CD4-positive, alpha-beta T cell treated with Interleukin-1 beta for 1 hour (primary cell): Measurements from ENCODE around the gene FAM107B.
A peak's percentile ranks its signal among the peaks of the same experiment; 100 is the strongest.
"Not testable (repeated sequence)": the region's sequence is repeated elsewhere in the genome, so short reads cannot be mapped to it uniquely, and the experiment has no call there.

ENCODE experiments used
- DNase-seq, 2 donors: peaks; one replicate each; pipeline ENCODE4 v3.0.0-alpha.2; 2020 to 2022

The FAM107B gene

GRCh38 chr10:14659626-14660196 is 115.0 kb downstream of the FAM107B start:
- DNase-seq = peak; percentile 71 to 77

GRCh38 chr10:14659137-14659536 is 115.6 kb downstream of the FAM107B start:
- not testable (repeated sequence) for DNase-seq

GRCh38 chr10:14658331-14659127 is 116.2 kb downstream of the FAM107B start:
- DNase-seq = no peak

GRCh38 chr10:14656052-14656730 is 118.5 kb downstream of the FAM107B start:
- no peak for DNase-seq

GRCh38 chr10:14654821-14655382 is 119.8 kb downstream of the FAM107B start:
- DNase-seq = no peak

GRCh38 chr10:14653271-14654161 is 121.2 kb downstream of the FAM107B start:
- DNase-seq = peak; percentile 69 to 74

GRCh38 chr10:14652816-14653215 is 121.9 kb downstream of the FAM107B start:
- DNase-seq = no peak

GRCh38 chr10:14652067-14652466 is 122.6 kb downstream of the FAM107B start:
- no peak for DNase-seq

- no peak for DNase-seq
These were observed 125.0 kb downstream of the FAM107B start for GRCh38 chr10:14649739-14650138.

GRCh38 chr10:14648946-14649345 is 125.8 kb downstream of the FAM107B start:
- DNase-seq = no peak

- DNase-seq = peak; percentile 86
These were observed 126.5 kb downstream of the FAM107B start for GRCh38 chr10:14648005-14648765.

- DNase-seq = peak in 1 of 2 donors; percentile 27
These were observed 129.3 kb downstream of the FAM107B start for GRCh38 chr10:14645239-14645960.

GRCh38 chr10:14639637-14640036 is 135.1 kb downstream of the FAM107B start:
- DNase-seq = no peak

GRCh38 chr10:14635043-14635710 is 139.5 kb downstream of the FAM107B start:
- no peak for DNase-seq

GRCh38 chr10:14634572-14634971 is 140.1 kb downstream of the FAM107B start:
- DNase-seq = not testable (repeated sequence)

- DNase-seq = no peak
These were observed 148.8 kb downstream of the FAM107B start for GRCh38 chr10:14625765-14626525.

GRCh38 chr10:14625192-14625631 is 149.5 kb downstream of the FAM107B start:
- DNase-seq = no peak

GRCh38 chr10:14624600-14624999 is 150.1 kb downstream of the FAM107B start:
- DNase-seq = no peak

GRCh38 chr10:14623931-14624330 is 150.8 kb downstream of the FAM107B start:
- no peak for DNase-seq

GRCh38 chr10:14621037-14621436 is 153.7 kb downstream of the FAM107B start:
- no peak for DNase-seq
